Subcutaneous adipose tissue (tissue), 4 donors: ENCODE data around the gene ENTHD1. TPM values are rescaled to one million over a fixed set of nuclear protein-coding genes. Genes with fewer than 3 reads are reported as not detected.

Experiments used
- total RNA-seq, 4 donors: library from RNA; depleted of rRNA; stranded (reverse); fragments of >200 nt; gene quantifications; one replicate each; pipeline ENCODE4 v1.1.0, GENCODE V29; 2016
- TF ChIP-seq, protein P1 (sequence below): fragments of 450-650 bp; IDR thresholded peaks from one replicate; pipeline ENCODE4 v1.5.1; 2016; ENCODE audit warnings: low read depth, mild to moderate bottlenecking, control low read depth, antibody characterized with exemption, moderate library complexity

The ENTHD1 gene
- total RNA-seq, 4 donors from 2014 or later, result 0.22 TPM; not detected in 3

DNA sequence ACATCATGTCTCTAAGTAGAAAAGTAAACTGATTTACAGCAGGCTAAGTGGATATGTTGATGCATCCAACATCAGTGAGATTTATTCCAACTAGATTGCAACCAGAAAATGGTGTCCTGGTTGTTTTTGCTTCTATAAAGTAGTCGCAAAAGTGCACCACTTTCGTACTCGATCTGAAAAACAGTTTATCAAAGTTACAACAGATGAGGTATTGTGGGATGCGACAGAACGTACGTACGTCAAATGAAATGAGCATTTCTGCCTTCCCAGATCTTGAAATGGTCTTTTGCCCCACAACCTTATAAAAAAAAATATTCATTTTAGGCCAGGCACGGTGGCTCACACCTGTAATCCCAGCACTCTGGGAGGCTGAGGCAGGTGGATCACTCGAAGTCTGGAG is 21.0 kb upstream of the ENTHD1 start:
- TF ChIP-seq, protein P1, sequence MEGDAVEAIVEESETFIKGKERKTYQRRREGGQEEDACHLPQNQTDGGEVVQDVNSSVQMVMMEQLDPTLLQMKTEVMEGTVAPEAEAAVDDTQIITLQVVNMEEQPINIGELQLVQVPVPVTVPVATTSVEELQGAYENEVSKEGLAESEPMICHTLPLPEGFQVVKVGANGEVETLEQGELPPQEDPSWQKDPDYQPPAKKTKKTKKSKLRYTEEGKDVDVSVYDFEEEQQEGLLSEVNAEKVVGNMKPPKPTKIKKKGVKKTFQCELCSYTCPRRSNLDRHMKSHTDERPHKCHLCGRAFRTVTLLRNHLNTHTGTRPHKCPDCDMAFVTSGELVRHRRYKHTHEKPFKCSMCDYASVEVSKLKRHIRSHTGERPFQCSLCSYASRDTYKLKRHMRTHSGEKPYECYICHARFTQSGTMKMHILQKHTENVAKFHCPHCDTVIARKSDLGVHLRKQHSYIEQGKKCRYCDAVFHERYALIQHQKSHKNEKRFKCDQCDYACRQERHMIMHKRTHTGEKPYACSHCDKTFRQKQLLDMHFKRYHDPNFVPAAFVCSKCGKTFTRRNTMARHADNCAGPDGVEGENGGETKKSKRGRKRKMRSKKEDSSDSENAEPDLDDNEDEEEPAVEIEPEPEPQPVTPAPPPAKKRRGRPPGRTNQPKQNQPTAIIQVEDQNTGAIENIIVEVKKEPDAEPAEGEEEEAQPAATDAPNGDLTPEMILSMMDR, result no peak

GRCh38 chr22:39913886-39914285 is 20.3 kb upstream of the ENTHD1 start:
- TF ChIP-seq, protein P1, result no peak

DNA sequence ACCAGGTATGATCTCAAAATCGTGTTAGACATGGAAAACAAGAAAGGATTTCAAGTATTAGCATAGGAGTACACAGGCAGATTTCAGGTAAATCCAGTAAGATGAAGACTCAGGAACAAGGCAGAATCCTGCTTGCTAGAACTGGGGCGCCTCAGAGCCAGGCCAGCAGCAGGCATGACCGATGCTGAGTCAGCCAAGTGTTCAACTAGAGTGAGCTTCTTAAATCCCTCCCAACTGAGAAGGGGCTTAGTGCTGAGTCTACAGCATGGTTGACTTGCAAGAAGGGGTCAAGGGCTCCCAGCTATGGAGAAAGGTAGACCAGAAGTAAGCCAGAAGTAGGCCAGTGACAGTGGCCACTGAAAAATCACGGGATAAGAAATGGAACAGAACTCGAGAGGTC is 19.8 kb upstream of the ENTHD1 start:
- TF ChIP-seq, protein P1, result no peak

- TF ChIP-seq, protein P1, result no peak
These were observed 17.5 kb upstream of the ENTHD1 start for GRCh38 chr22:39910876-39911613.

GRCh38 chr22:39908737-39909136 is 15.2 kb upstream of the ENTHD1 start:
- TF ChIP-seq, protein P1, result no peak

- TF ChIP-seq, protein P1, result no peak
These were observed 14.6 kb upstream of the ENTHD1 start for GRCh38 chr22:39908136-39908535.

GRCh38 chr22:39907605-39908097 is 14.1 kb upstream of the ENTHD1 start:
- TF ChIP-seq, protein P1, result no peak
